Fibroblast of lung (primary cell): ENCODE measurements around the gene WDR3.

ENCODE experiments used
- CTCF ChIP-seq, 2 donors: IDR thresholded peaks in 1 of 2; conservative IDR thresholded peaks in 1 of 2; 1 replicate in 1 of 2; 2 replicates in 1 of 2; pipeline ENCODE4 v1.5.1; 2011 to 2012; ENCODE audit warnings: low read length in 2 of 2, control low read depth in 1 of 2, inconsistent platforms in 1 of 2, low read depth in 1 of 2, mild to moderate bottlenecking in 1 of 2
- EZH2 ChIP-seq: IDR thresholded peaks from 2 replicates; pipeline ENCODE4 v1.5.1; 2012; ENCODE audit warnings: low read length, control low read depth, mild to moderate bottlenecking; ENCODE audit errors: missing control alignments

DNA sequence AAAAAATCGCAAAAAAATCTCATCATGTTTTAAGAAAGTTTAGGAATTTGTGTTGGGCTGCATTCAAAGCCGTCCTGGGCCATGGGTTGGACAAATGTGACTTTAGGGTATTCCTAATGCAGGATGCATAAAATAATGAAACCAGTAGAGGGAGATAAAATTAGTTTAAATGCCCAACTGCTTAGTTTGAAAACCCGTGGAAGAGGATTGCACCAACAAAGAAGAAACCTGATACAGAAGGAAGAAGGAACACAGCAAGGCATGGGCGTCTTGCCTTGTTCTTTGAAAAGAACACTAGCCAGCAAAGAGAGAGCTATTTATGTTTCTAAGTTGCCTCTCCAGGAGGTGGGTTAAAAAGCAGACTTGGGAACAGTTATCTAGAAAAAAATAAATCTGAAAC, 37.9 kb downstream of the WDR3 start:
- TF ChIP-seq EZH2 (no peak), CTCF (conservative IDR thresholded peaks at IDR 0.05 in 1 of 2, IDR thresholded peaks at IDR 0.05 in 1 of 2; ENCODE audit: low read depth in 1 of 2, low read length in 2 of 2) (peak in 1 of 2 donors; percentile 30)
